Skin epidermis (tissue), 12 donors: ENCODE results near the gene OVCA2.
A peak's percentile ranks its signal among the peaks of the same experiment; 100 is the strongest.

Experiments used
- H3K27ac ChIP-seq, 21 experiments: fragments of 200-600 bp; sonication (generic) in 11 of 21; one replicate each; pipeline ENCODE4 v1.5.0; 2020; ENCODE audit warnings: mild to moderate bottlenecking in 3 of 21, inconsistent platforms in 2 of 21, moderate library complexity in 2 of 21
- H3K4me3 ChIP-seq, 7 experiments: fragments of 200-600 bp; sonication (generic) in 2 of 7; one replicate each; pipeline ENCODE4 v1.5.0; 2020; ENCODE audit warnings: inconsistent platforms in 2 of 7, mild to moderate bottlenecking in 2 of 7, moderate library complexity in 1 of 7

Gene OVCA2

GRCh38 chr17:2028737-2029136 is 13.1 kb upstream of the OVCA2 start:
- Histone ChIP-seq H3K4me3 (no peak overlapping the region), H3K27ac (no peak overlapping the region)

- Histone ChIP-seq H3K4me3 (peak within 1 kb of the TSS; percentile 87 to 100 (median 94)), H3K27ac (peak within 1 kb of the TSS in 20 of 21 experiments; percentile 41 to 90 (median 76))
These were observed 11.7 kb upstream of the OVCA2 start, which contains the start of gene DPH1 for GRCh38 chr17:2029911-2030778. TSS of gene DPH1 (plus strand) at chr17:2030153. CDS start at chr17:2030170, 17 bp downstream.

GRCh38 chr17:2030779-2031163 is 11.1 kb upstream of the OVCA2 start:
- Histone ChIP-seq H3K4me3 (peak overlapping the region; percentile 87 to 100 (median 94)), H3K27ac (peak overlapping the region in 16 of 21 experiments; percentile 26 to 90 (median 78))

GRCh38 chr17:2033153-2033552 is 8.7 kb upstream of the OVCA2 start:
- no peak overlapping the region for H3K27ac ChIP-seq
- H3K4me3 ChIP-seq = no peak overlapping the region

GRCh38 chr17:2034157-2034556 is 7.7 kb upstream of the OVCA2 start:
- H3K27ac ChIP-seq = no peak overlapping the region
- H3K4me3 ChIP-seq = no peak overlapping the region

GRCh38 chr17:2034806-2035540 is 6.8 kb upstream of the OVCA2 start:
- Histone ChIP-seq H3K27ac (no peak overlapping the region), H3K4me3 (no peak overlapping the region)

GRCh38 chr17:2035541-2036488 is 6.0 kb upstream of the OVCA2 start:
- no peak overlapping the region for H3K27ac ChIP-seq

GRCh38 chr17:2037155-2037554 is 4.7 kb upstream of the OVCA2 start:
- Histone ChIP-seq H3K27ac (no peak overlapping the region), H3K4me3 (no peak overlapping the region)

More at GRCh38 chr17:2035541-2036488, 6.0 kb upstream of the OVCA2 start:
- H3K4me3 ChIP-seq = no peak overlapping the region

GRCh38 chr17:2040219-2040827 is 1.5 kb upstream of the OVCA2 start:
- no peak overlapping the region for H3K27ac ChIP-seq
- H3K4me3 ChIP-seq = no peak overlapping the region

GRCh38 chr17:2040942-2041560 is 771 bp upstream of the OVCA2 start:
- Histone ChIP-seq H3K4me3 (peak overlapping the region; percentile 49 to 88 (median 53)), H3K27ac (peak overlapping the region; percentile 2 to 97 (median 92))

- peak overlapping the region; percentile 49 to 88 (median 53) for H3K4me3 ChIP-seq
- peak overlapping the region; percentile 51 to 97 (median 92) for H3K27ac ChIP-seq
These were observed 597 bp downstream of the OVCA2 start for GRCh38 chr17:2042390-2042847.

- H3K27ac ChIP-seq = peak overlapping the region in 18 of 21 experiments; percentile 81 to 95 (median 92)
- peak overlapping the region in 6 of 7 experiments; percentile 49 to 88 (median 62) for H3K4me3 ChIP-seq
These were observed 1.1 kb downstream of the OVCA2 start for GRCh38 chr17:2042933-2043332.

- no peak overlapping the region for H3K4me3 ChIP-seq
- H3K27ac ChIP-seq = peak overlapping the region in 11 of 21 experiments; percentile 17 to 95 (median 43)
These were observed 2.0 kb downstream of the OVCA2 start for GRCh38 chr17:2043785-2044184.

GRCh38 chr17:2044263-2044894 is 2.6 kb downstream of the OVCA2 start:
- Histone ChIP-seq H3K27ac (peak overlapping the region in 7 of 21 experiments; percentile 18 to 87 (median 41)), H3K4me3 (no peak overlapping the region)

- no peak overlapping the region for H3K4me3 ChIP-seq
- no peak overlapping the region for H3K27ac ChIP-seq
These were observed 5.8 kb downstream of the OVCA2 start for GRCh38 chr17:2047590-2047989.

- peak overlapping the region in 2 of 7 experiments; percentile 63 to 81 for H3K4me3 ChIP-seq
- H3K27ac ChIP-seq = peak overlapping the region in 4 of 21 experiments; percentile 41 to 79 (median 76)
These were observed 7.0 kb downstream of the OVCA2 start for GRCh38 chr17:2048805-2049204.

- Histone ChIP-seq H3K4me3 (peak overlapping the region; percentile 49 to 81 (median 68)), H3K27ac (peak overlapping the region in 16 of 21 experiments; percentile 31 to 82 (median 71))
These were observed 7.8 kb downstream of the OVCA2 start for GRCh38 chr17:2049333-2050299.
